Dendritic cell treated with granulocyte-macrophage colony-stimulating factor and Interleukin-4, amounts not matched to agents 40 ng/mL and 50 ng/mL, for 4 days (primary cell): ENCODE data around the gene ADGRG1.
"Not testable (repeated sequence)": the region's sequence is repeated elsewhere in the genome, so short reads cannot be mapped to it uniquely, and the experiment has no call there.

Experiments used
- H3K27ac Mint-ChIP-seq: one replicate; pipeline ENCODE4 v1.8.0; 2022; ENCODE audit warnings: mild to moderate bottlenecking, mixed read lengths
- H3K27me3 Mint-ChIP-seq: one replicate; pipeline ENCODE4 v1.8.0; 2022; ENCODE audit warnings: mild to moderate bottlenecking, mixed read lengths
- H3K36me3 Mint-ChIP-seq: one replicate; pipeline ENCODE4 v1.8.0; 2022; ENCODE audit warnings: low read depth, mixed read lengths
- H3K4me1 Mint-ChIP-seq: one replicate; pipeline ENCODE4 v1.8.0; 2022; ENCODE audit warnings: low read depth, mixed read lengths
- H3K4me3 Mint-ChIP-seq: one replicate; pipeline ENCODE4 v1.8.0; 2022; ENCODE audit warnings: mild to moderate bottlenecking, moderate library complexity, mixed read lengths
- H3K9me3 Mint-ChIP-seq: one replicate; pipeline ENCODE4 v1.8.0; 2022; ENCODE audit warnings: mixed read lengths
- intact Hi-C: fragments of 100-400 bp; cut with micrococcal nuclease; formaldehyde crosslinking; loops from one replicate; pipeline ENCODE4 v1.15.0; 2022

Gene ADGRG1

DNA sequence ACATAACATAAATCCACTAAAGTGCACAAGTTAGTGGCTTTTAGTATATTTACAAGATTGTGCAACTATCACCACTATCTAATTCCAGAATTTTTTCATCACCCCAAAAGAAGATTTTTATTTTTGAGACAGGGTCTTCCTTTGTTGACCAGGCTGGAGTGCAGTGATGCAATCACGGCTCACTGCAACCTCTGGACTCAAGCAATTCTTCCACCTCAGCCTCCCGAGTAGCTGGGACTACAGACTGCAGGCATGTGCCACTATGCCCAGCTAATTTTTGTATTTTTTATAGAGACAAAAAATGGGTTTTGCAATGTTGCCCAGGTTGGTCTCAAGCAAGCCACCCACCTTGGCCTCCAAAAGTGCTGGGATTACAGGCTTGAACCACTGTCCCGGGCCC is 81.2 kb downstream of the ADGRG1 start:
- Mint-ChIP-seq H3K4me1 (no peaks in the 10 kb centered on the region), H3K4me3 (no peak overlapping the region), H3K9me3 (no peaks in the 10 kb centered on the region), H3K27ac (no peak overlapping the region), H3K36me3 (no peaks in the 10 kb centered on the region), H3K27me3 (peaks cover 8% of the 10 kb centered on the region)
- intact Hi-C loops, result no loop called here

DNA sequence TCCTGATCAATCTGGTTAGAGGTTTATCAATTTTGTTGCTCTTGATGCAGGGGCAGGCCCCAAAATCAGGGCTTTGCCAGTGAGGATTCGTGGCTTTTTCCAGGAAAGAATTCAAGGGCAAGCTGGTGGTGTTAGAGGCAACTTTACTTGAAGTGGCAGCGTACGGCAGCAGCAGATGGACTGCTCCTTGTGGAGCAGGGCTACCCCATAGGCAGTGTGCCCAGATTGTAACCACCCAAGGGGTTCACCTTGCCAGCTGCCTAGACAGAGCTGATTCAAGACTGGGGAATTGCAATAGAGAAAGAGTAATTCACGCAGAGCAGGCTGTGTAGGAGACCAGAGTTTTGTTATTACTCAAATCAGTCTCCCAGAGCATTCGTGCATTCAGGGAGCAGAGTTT is 82.9 kb downstream of the ADGRG1 start:
- H3K27ac Mint-ChIP-seq, result no peak overlapping the region
- intact Hi-C loops, result no loop called here
- peaks cover 2% of the 10 kb centered on the region for H3K27me3 Mint-ChIP-seq

DNA sequence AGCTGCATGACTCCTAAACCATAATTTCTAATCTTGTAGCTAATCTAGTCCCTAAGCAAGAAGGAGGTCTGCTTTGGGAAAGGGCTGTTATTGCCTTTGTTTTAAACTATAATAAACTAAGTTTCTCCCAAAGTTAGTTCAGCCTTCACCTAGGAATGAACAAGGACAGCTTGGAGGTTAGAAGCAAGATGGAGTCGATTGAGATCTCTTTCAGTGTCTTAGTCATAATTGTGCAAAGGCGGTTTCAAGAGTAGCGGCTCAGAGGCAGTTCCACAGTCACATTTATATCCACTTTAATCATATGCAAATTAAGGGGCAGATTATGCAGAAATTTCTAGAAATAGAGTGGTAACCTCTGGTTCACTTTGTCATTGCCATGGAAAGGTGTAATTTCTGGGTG is 83.6 kb downstream of the ADGRG1 start:
- no peaks in the 10 kb centered on the region for H3K36me3 Mint-ChIP-seq
- no peak overlapping the region for H3K27ac Mint-ChIP-seq
- H3K27me3 Mint-ChIP-seq, result peaks cover 2% of the 10 kb centered on the region
- no peaks in the 10 kb centered on the region for H3K9me3 Mint-ChIP-seq
- intact Hi-C loops, result no loop called here
- no peaks in the 10 kb centered on the region for H3K4me1 Mint-ChIP-seq
- H3K4me3 Mint-ChIP-seq, result no peak overlapping the region

More for the DNA sequence above, 82.9 kb downstream of the ADGRG1 start:
- Mint-ChIP-seq H3K36me3 (no peaks in the 10 kb centered on the region), H3K9me3 (no peaks in the 10 kb centered on the region), H3K4me1 (no peaks in the 10 kb centered on the region), H3K4me3 (no peak overlapping the region)

DNA sequence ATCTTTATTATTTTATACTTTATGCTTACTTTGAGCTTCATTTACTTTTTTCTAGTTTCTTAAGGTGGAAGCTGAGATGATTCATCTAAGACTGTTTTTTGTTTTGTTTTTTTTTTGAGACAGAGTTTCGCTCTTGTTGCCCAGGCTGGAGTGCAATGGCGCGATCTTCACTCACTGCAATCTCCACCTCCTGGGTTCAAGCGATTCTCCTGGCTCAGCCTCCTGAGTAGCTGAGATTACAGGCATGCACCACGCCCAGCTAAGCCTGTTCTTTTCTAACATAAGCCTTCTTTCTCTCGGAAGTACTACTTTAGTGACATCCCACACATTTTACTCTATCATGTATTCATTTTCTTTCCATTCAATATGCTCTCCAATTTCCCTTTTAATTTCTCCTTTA is 84.1 kb downstream of the ADGRG1 start:
- H3K4me3 Mint-ChIP-seq, H3K27me3 Mint-ChIP-seq, H3K36me3 Mint-ChIP-seq, H3K4me1 Mint-ChIP-seq, H3K9me3 Mint-ChIP-seq, H3K27ac Mint-ChIP-seq, intact Hi-C loops: not testable (repeated sequence)

DNA sequence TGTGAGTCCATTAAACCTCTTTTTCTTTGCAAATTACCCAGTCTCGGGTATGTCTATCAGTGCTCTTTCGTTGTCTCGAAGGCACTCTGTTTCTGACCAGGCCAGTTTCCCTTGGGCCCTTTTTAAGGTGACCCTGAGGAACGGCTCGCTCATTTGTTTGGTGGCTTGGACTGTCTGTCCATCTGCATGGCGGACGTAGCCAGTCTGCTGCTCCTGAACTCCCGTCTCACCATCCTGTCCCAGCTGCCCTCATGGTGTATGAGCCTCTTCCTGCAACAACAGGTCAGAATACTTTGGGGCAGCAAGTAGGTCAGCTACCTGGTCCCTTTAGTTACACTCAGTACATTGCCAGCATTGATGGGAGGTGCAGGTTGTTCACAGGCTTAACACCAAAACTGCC is 85.2 kb downstream of the ADGRG1 start:
- H3K9me3 Mint-ChIP-seq, result no peaks in the 10 kb centered on the region
- no peaks in the 10 kb centered on the region for H3K36me3 Mint-ChIP-seq
- no peak overlapping the region for H3K27ac Mint-ChIP-seq
- peaks cover 2% of the 10 kb centered on the region for H3K27me3 Mint-ChIP-seq
- intact Hi-C loops, result no loop called here
- H3K4me3 Mint-ChIP-seq, result no peak overlapping the region
- no peaks in the 10 kb centered on the region for H3K4me1 Mint-ChIP-seq

DNA sequence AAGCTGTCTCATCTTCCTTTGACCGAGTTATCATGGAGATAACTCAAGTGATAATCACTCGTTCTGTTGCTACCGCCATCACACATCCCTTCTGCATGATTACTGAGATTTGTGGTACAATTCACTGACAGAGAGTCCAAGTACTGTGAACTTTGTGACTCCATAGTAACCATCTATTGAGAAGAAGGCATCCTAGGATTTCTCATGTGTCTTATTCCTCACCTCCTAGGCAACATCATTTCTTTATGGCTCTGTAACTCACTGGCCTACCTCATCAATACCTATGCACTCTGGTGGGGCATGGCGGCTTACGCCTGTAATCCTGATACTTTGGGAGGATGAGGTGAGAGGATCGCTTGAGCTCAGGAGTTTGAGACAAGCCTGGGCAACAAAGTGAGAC is 85.6 kb downstream of the ADGRG1 start:
- no peaks in the 10 kb centered on the region for H3K9me3 Mint-ChIP-seq
- H3K4me3 Mint-ChIP-seq, result no peak overlapping the region
- H3K27ac Mint-ChIP-seq, result no peak overlapping the region
- no peaks in the 10 kb centered on the region for H3K36me3 Mint-ChIP-seq
- intact Hi-C loops, result no loop called here
- H3K27me3 Mint-ChIP-seq, result peaks cover 2% of the 10 kb centered on the region
- H3K4me1 Mint-ChIP-seq, result no peaks in the 10 kb centered on the region
